GM06990 (cell line): Measurements from ENCODE around the gene RAB22A.

Experiments
- DNase-seq: peaks from one replicate; pipeline ENCODE4 v3.0.0-alpha.2; 2011; ENCODE audit not compliant: insufficient read length; ENCODE audit errors: extremely low read depth
- H3K27me3 ChIP-seq: replicated peaks from 2 replicates; pipeline ENCODE4 v1.6.0; 2011; ENCODE audit warnings: low read length; ENCODE audit not compliant: control insufficient read depth, insufficient read depth
- H3K36me3 ChIP-seq: 2 replicates; pipeline ENCODE4 v1.5.1; 2011; ENCODE audit warnings: low read length; ENCODE audit not compliant: control insufficient read depth, insufficient read depth
- H3K4me3 ChIP-seq: replicated peaks from 2 replicates; pipeline ENCODE4 v1.5.1; 2011; ENCODE audit warnings: low read depth, mild to moderate bottlenecking, control low read depth, low read length
- CTCF ChIP-seq: IDR thresholded peaks from 2 replicates; pipeline ENCODE4 v1.5.1; 2011; ENCODE audit warnings: low read length, control low read depth, mild to moderate bottlenecking, inconsistent platforms; ENCODE audit not compliant: insufficient read depth, poor library complexity, severe bottlenecking

RAB22A gene, protein sequence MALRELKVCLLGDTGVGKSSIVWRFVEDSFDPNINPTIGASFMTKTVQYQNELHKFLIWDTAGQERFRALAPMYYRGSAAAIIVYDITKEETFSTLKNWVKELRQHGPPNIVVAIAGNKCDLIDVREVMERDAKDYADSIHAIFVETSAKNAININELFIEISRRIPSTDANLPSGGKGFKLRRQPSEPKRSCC

DNA sequence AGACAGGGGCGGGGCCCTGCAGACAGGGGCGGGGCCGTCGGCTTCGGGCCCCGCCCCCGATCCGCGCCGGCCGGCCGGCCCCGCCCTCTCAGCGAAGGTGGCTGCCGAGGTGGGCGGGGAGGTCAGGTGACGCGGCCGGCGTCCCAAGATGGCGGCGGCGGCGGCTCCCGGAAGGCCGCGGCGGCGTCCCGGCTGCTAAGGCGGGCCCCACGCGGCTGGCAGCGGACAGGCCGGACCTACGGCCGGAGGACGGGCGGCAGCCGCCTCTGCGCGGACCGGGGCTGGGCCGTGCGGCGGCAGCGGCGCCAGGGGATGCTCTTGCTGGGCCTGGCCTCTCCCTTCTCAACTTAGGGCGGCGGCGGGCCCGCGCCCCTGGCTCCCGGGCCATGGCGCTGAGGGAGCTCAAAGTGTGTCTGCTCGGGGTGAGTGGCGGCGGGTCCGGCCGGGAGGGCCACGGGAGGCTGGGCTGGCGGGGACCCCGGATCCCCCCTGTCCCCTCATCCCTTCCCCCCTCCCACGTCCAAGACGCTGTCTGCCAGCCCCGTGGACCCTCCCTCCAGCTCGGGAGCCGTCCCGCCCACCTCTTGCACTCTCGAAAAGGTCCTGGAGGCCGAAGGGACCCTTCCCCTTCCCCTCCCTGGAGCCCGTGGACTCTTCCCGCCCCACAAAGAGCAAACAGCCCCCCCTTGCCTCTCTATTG, at the start of gene RAB22A:
Gene RAB22A (plus strand): TSS at position 125 of the 700 bp plus-strand sequence. CDS start 262 bp downstream, at position 387.
- peak within 1 kb of the TSS; percentile 87 for H3K4me3 ChIP-seq
- peak; percentile 82 for DNase-seq
- no peaks in the 10 kb centered on the region for H3K27me3 ChIP-seq
- H3K36me3 ChIP-seq: peaks cover 7% of the 10 kb centered on the region
- TF ChIP-seq CTCF: no peak

- TF ChIP-seq CTCF: no peak
These were observed 49.5 kb upstream of the RAB22A start for GRCh38 chr20:58260006-58260405.

DNA sequence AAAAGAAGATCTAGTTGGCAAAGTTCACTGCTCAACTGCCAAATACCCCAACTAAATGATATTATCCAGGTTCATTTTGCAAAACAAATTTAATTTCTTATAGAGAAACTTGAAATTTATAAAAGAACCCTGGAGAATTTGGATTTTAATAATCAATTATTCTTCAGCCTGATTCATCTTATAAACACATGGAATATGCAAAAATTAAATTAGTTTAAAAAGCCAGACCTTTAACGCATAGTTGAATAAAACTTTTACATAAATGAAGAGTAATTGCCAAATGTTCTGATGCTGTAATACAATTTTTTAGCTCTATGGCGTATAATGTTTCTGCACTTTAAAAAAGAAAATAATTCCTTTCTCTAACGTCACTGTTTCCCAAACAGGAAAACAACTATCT, 47.9 kb upstream of the RAB22A start:
- TF ChIP-seq CTCF: no peak
- DNase-seq: no peak

More at GRCh38 chr20:58260006-58260405, 49.5 kb upstream of the RAB22A start:
- Histone ChIP-seq H3K36me3 (no peaks in the 10 kb centered on the region; the same call in 1 of the 2 replicates), H3K4me3 (no peak overlapping the region), H3K27me3 (no peaks in the 10 kb centered on the region)
- no peak for DNase-seq

GRCh38 chr20:58264271-58264670, 45.2 kb upstream of the RAB22A start:
- H3K36me3 ChIP-seq: peaks cover 5% of the 10 kb centered on the region
- no peak for TF ChIP-seq CTCF
- H3K27me3 ChIP-seq: no peaks in the 10 kb centered on the region
- no peak for DNase-seq
- H3K4me3 ChIP-seq: no peak overlapping the region

More for the DNA sequence above, 47.9 kb upstream of the RAB22A start:
- no peaks in the 10 kb centered on the region; the same call in 1 of the 2 replicates for H3K36me3 ChIP-seq
- H3K27me3 ChIP-seq: no peaks in the 10 kb centered on the region
- no peak overlapping the region for H3K4me3 ChIP-seq

GRCh38 chr20:58267389-58268215, 41.9 kb upstream of the RAB22A start:
- Histone ChIP-seq H3K4me3 (no peak overlapping the region), H3K36me3 (peaks cover 5% of the 10 kb centered on the region), H3K27me3 (no peaks in the 10 kb centered on the region)
- TF ChIP-seq CTCF: no peak
- DNase-seq: no peak
